Stomach (tissue), 9 donors: ENCODE data around the gene STON2. TPM values are rescaled to one million over a fixed set of nuclear protein-coding genes. Genes with fewer than 3 reads are reported as not detected.

Experiments
- DNase-seq, 2 donors: peaks; one replicate each; pipeline versions ENCODE4 v3.0.0 to v3.0.0-alpha.2; 2013 to 2019
- H3K27ac ChIP-seq, 5 donors: fragments of 200-600 bp in 4 of 5; sonication (generic) in 4 of 5; one replicate each; pipeline ENCODE4 v1.5.1; 2013 to 2019; ENCODE audit warnings: mild to moderate bottlenecking in 1 of 5, moderate library complexity in 1 of 5
- H3K27me3 ChIP-seq, 3 donors: fragments of 200-600 bp; sonication (generic); one replicate each; pipeline ENCODE4 v1.5.1; 2017 to 2019; ENCODE audit warnings: mixed run types in 1 of 3
- H3K36me3 ChIP-seq, 4 donors: fragments of 200-600 bp; sonication (generic); 1 replicate in 3 of 4; 2 replicates in 1 of 4; pipeline ENCODE4 v1.5.1; 2016 to 2019
- H3K4me1 ChIP-seq, 4 donors: fragments of 200-600 bp; sonication (generic); one replicate each; pipeline ENCODE4 v1.5.1; 2016 to 2019
- H3K4me3 ChIP-seq, 4 donors: fragments of 200-600 bp; sonication (generic) in 3 of 4; one replicate each; pipeline ENCODE4 v1.5.1; 2016 to 2019; ENCODE audit warnings: mild to moderate bottlenecking in 1 of 4
- H3K9me3 ChIP-seq, 4 donors: fragments of 200-600 bp; sonication (generic); one replicate each; pipeline ENCODE4 v1.5.1; 2016 to 2019
- CTCF ChIP-seq, 7 experiments: fragments of 450-650 bp in 4 of 7; fragments of 200-600 bp in 3 of 7; sonication (generic) in 3 of 7; IDR thresholded peaks; one replicate each; pipeline ENCODE4 v1.5.1; 2016 to 2019; ENCODE audit warnings: antibody characterized with exemption in 7 of 7, control low read depth in 2 of 7, mild to moderate bottlenecking in 1 of 7
- EP300 ChIP-seq: sonication (generic); formaldehyde crosslinking; IDR thresholded peaks from one replicate; pipeline ENCODE4 v1.6.1; 2017; ENCODE audit warnings: antibody characterized with exemption
- POLR2A ChIP-seq, 4 donors: fragments of 450-650 bp; IDR thresholded peaks; one replicate each; pipeline ENCODE4 v1.6.1; 2016; ENCODE audit warnings: antibody characterized with exemption in 4 of 4, control low read depth in 2 of 4, mild to moderate bottlenecking in 1 of 4, moderate library complexity in 1 of 4
- POLR2AphosphoS5 ChIP-seq, 3 donors: sonication (generic); formaldehyde crosslinking; IDR thresholded peaks; one replicate each; pipeline ENCODE4 v1.6.1; 2016; ENCODE audit warnings: antibody characterized with exemption in 3 of 3
- WGBS, 5 donors: extraction: QIAGEN DNeasy Blood & Tissue Kit in 3 of 5; methylation state at CpG; one replicate each; pipeline versions ENCODE4 v1.1.5 to v1.1.7; 2013 to 2018; 5-methylcytosine and 5-hydroxymethylcytosine counted together
- intact Hi-C: fragments of 100-400 bp; cut with DNase I; formaldehyde crosslinking; loops from one replicate; pipeline ENCODE4 v1.15.1; 2023; ENCODE audit warnings: low total_unique reads
- polyA plus RNA-seq, 3 donors: library from polyadenylated mRNA; stranded (reverse); fragments of 200-250 nt; gene quantifications; one replicate each; pipeline ENCODE4 v1.2.3, GENCODE V29; 2013
- total RNA-seq, 5 donors: library from RNA; depleted of rRNA; stranded (reverse); fragments of >200 nt; gene quantifications; one replicate each; pipeline versions ENCODE4 v1.1.0 to v1.2.3, GENCODE V29; 2014 to 2016
- donor health status: healthy with polysubstance abuse.
- donor health status: Bipolar disorder and iron deficiency.
- donor health status: healthy.

Gene STON2
- total and polyA plus RNA-seq, 8 donors, result 1.4 to 50.2 (median 8.3) TPM

GRCh38 chr14:81414123-81414522 lies 14.0 kb upstream of the STON2 start:
- Histone ChIP-seq H3K27me3 (no peaks in the 10 kb centered on the region), H3K27ac (no peak overlapping the region), H3K36me3 (no peaks in the 10 kb centered on the region), H3K4me3 (no peak overlapping the region), H3K4me1 (no peaks in the 10 kb centered on the region), H3K9me3 (no peaks in the 10 kb centered on the region)
- DNase-seq, result no peak
- intact Hi-C loops, result no loop called here
- TF ChIP-seq CTCF (IDR thresholded peaks at IDR 0.05), result no peak
- no peak for TF ChIP-seq POLR2AphosphoS5 (IDR thresholded peaks at IDR 0.05)
- no peak for TF ChIP-seq POLR2A (IDR thresholded peaks at IDR 0.05)
- TF ChIP-seq EP300, result no peak
- 89 to 95% (median 94%) methylated on average over 4 of the region's 4 CpGs for WGBS, 5 donors

- DNase-seq, result no peak
- Histone ChIP-seq H3K9me3 (no peaks in the 10 kb centered on the region), H3K27ac (no peak overlapping the region), H3K4me1 (no peaks in the 10 kb centered on the region), H3K36me3 (no peaks in the 10 kb centered on the region), H3K4me3 (no peak overlapping the region), H3K27me3 (no peaks in the 10 kb centered on the region)
- TF ChIP-seq POLR2AphosphoS5 (IDR thresholded peaks at IDR 0.05), result no peak
- TF ChIP-seq POLR2A (IDR thresholded peaks at IDR 0.05), result no peak
- TF ChIP-seq CTCF (IDR thresholded peaks at IDR 0.05), result no peak
- TF ChIP-seq EP300, result no peak
- WGBS, 5 donors, result 70 to 83% (median 81%) methylated on average over 19 of the region's 19 CpGs
- intact Hi-C loops, result no loop called here
Measured at GRCh38 chr14:81412779-81413178, 12.7 kb upstream of the STON2 start.

- intact Hi-C loops, result no loop called here
- no peaks in the 10 kb centered on the region for H3K27me3 ChIP-seq
Measured at GRCh38 chr14:81408595-81408994, 8.5 kb upstream of the STON2 start.

GRCh38 chr14:81406863-81407262 lies 6.7 kb upstream of the STON2 start:
- H3K4me3 ChIP-seq, result no peak overlapping the region
- no peak for TF ChIP-seq EP300
- TF ChIP-seq POLR2A (IDR thresholded peaks at IDR 0.05), result no peak
- no peak for TF ChIP-seq POLR2AphosphoS5 (IDR thresholded peaks at IDR 0.05)
- TF ChIP-seq CTCF (IDR thresholded peaks at IDR 0.05), result no peak
- H3K36me3 ChIP-seq, result no peaks in the 10 kb centered on the region
- H3K27me3 ChIP-seq, result no peaks in the 10 kb centered on the region
- 61 to 73% (median 64%) methylated on average over 4 of the region's 4 CpGs for WGBS, 5 donors
- no peaks in the 10 kb centered on the region for H3K4me1 ChIP-seq
- H3K27ac ChIP-seq, result no peak overlapping the region
- DNase-seq, result peak in 1 of 2 donors; percentile 43
- no peaks in the 10 kb centered on the region for H3K9me3 ChIP-seq
- intact Hi-C loops, result no loop called here

More at GRCh38 chr14:81408595-81408994, 8.5 kb upstream of the STON2 start:
- no peak overlapping the region for H3K4me3 ChIP-seq
- 35 to 53% (median 41%) methylated on average over 1 of the region's 1 CpG for WGBS, 5 donors
- no peaks in the 10 kb centered on the region for H3K4me1 ChIP-seq
- H3K36me3 ChIP-seq, result no peaks in the 10 kb centered on the region
- TF ChIP-seq CTCF (IDR thresholded peaks at IDR 0.05), result no peak
- TF ChIP-seq POLR2A (IDR thresholded peaks at IDR 0.05), result no peak
- no peak for TF ChIP-seq EP300
- no peak for TF ChIP-seq POLR2AphosphoS5 (IDR thresholded peaks at IDR 0.05)
- peak in 1 of 2 donors; percentile 32 for DNase-seq
- no peak overlapping the region for H3K27ac ChIP-seq
- H3K9me3 ChIP-seq, result no peaks in the 10 kb centered on the region
